ENCODE data around the gene KRT23. TPM values are rescaled to one million over a fixed set of nuclear protein-coding genes. Genes with fewer than 3 reads are reported as not detected.

The KRT23 gene
- total and polyA plus RNA-seq, 10 of the 15 experiments (the other 5 are each of a cell fraction or from before 2014, with no cell fraction given), result not detected

- TF ChIP-seq TARDBP (IDR thresholded peaks at IDR 0.05; ENCODE audit: borderline replicate concordance), result no peak
- TF ChIP-seq ZBTB40 (IDR thresholded peaks at IDR 0.05; ENCODE audit: borderline replicate concordance), result no peak
- TF ChIP-seq ELK1 (IDR thresholded peaks at IDR 0.05; ENCODE audit: low read depth, low read length), result no peak
- peak; percentile 33 for TF ChIP-seq IKZF1 (conservative IDR thresholded peaks at IDR 0.05)
- no peak for TF ChIP-seq KDM1A (IDR thresholded peaks at IDR 0.05; ENCODE audit: borderline replicate concordance)
- TF ChIP-seq EGR1 (IDR thresholded peaks at IDR 0.05; ENCODE audit: borderline replicate concordance in 1 of 2, low read depth in 2 of 2, low read length in 2 of 2), result no peak
- TF ChIP-seq GABPA (IDR thresholded peaks at IDR 0.05; ENCODE audit: low read depth), result peak; percentile 26; the same call in 1 of the 2 replicates
- no peak for TF ChIP-seq RELB (IDR thresholded peaks at IDR 0.05; ENCODE audit: low read depth)
- peak; percentile 39; the same call in 1 of the 2 replicates for TF ChIP-seq PAX5 (IDR thresholded peaks at IDR 0.05; ENCODE audit: borderline replicate concordance, low read depth, low read length)
- peak; percentile 95 for TF ChIP-seq NFIC (IDR thresholded peaks at IDR 0.05; ENCODE audit: low read depth, low read length)
- TF ChIP-seq ASH2L (IDR thresholded peaks at IDR 0.05; ENCODE audit: borderline replicate concordance, low read depth), result no peak
- peak in 1 of 2 experiments; percentile 66; a peak in 1 of 4 replicates for TF ChIP-seq EP300 (IDR thresholded peaks at IDR 0.05; ENCODE audit: borderline replicate concordance in 1 of 2, control insufficient read depth in 1 of 2, low read depth in 2 of 2, low read length in 2 of 2)
- TF ChIP-seq ZNF274 (IDR thresholded peaks at IDR 0.05; ENCODE audit: insufficient read depth, insufficient read length), result no peak
- TF ChIP-seq JUNB (IDR thresholded peaks at IDR 0.05), result peak; percentile 92
- no peak for TF ChIP-seq HSF1 (IDR thresholded peaks at IDR 0.05; ENCODE audit: low read depth, low read length)
- TF ChIP-seq POU2F2 (IDR thresholded peaks at IDR 0.05; ENCODE audit: borderline replicate concordance, low read depth, low read length), result peak; percentile 65; the same call in 1 of the 3 replicates
- TF ChIP-seq DPF2 (IDR thresholded peaks at IDR 0.05), result peak; percentile 62
- TF ChIP-seq FOXM1 (IDR thresholded peaks at IDR 0.05; ENCODE audit: low read depth, low read length), result peak; percentile 82; the same call in 1 of the 2 replicates
- TF ChIP-seq SIX5 (IDR thresholded peaks at IDR 0.05; ENCODE audit: low read depth, low read length, severe bottlenecking), result no peak
- peak in 1 of 2 experiments; percentile 75; a peak in 1 of 4 replicates for TF ChIP-seq CEBPB (IDR thresholded peaks at IDR 0.05; ENCODE audit: borderline replicate concordance in 1 of 2, low read depth in 2 of 2, low read length in 2 of 2)
These were observed 21.7 kb downstream of the KRT23 start (continued) for GRCh38 chr17:40915721-40916256.

Data from GM12878 (cell line).